Glutamatergic neuron (in vitro differentiated cells): ENCODE data around the gene OGFOD1. TPM values are rescaled to one million over a fixed set of nuclear protein-coding genes. Genes with fewer than 3 reads are reported as not detected.

Experiments used
- DNase-seq: peaks from one replicate; pipeline ENCODE4 v3.0.0; 2022
- H3K27ac Mint-ChIP-seq: one replicate; pipeline ENCODE4 v1.8.0; 2020; ENCODE audit warnings: mild to moderate bottlenecking, mixed read lengths, inconsistent platforms; ENCODE audit not compliant: unreplicated experiment
- H3K27me3 Mint-ChIP-seq: one replicate; pipeline ENCODE4 v1.8.0; 2020; ENCODE audit warnings: mild to moderate bottlenecking, moderate library complexity, mixed read lengths, inconsistent platforms; ENCODE audit not compliant: unreplicated experiment
- H3K36me3 Mint-ChIP-seq: one replicate; pipeline ENCODE4 v1.8.0; 2020; ENCODE audit warnings: mild to moderate bottlenecking, mixed read lengths, inconsistent platforms; ENCODE audit not compliant: unreplicated experiment
- H3K4me1 Mint-ChIP-seq: one replicate; pipeline ENCODE4 v1.8.0; 2020; ENCODE audit warnings: mild to moderate bottlenecking, low read depth, mixed read lengths, inconsistent platforms; ENCODE audit not compliant: unreplicated experiment
- H3K4me3 Mint-ChIP-seq: one replicate; pipeline ENCODE4 v1.8.0; 2020; ENCODE audit warnings: mild to moderate bottlenecking, mixed read lengths, inconsistent platforms; ENCODE audit not compliant: unreplicated experiment
- H3K9me3 Mint-ChIP-seq: one replicate; pipeline ENCODE4 v1.8.0; 2020; ENCODE audit warnings: mild to moderate bottlenecking, moderate library complexity, mixed read lengths, inconsistent platforms; ENCODE audit not compliant: unreplicated experiment
- total RNA-seq: library from RNA; stranded (reverse); fragmentation: NEBNext Ultra II Directional; extraction: Animal tissue kit (Norgen Biotek cat#: 25700); gene quantifications from one replicate; pipeline ENCODE4 v1.2.1, GENCODE V29; 2021; ENCODE audit not compliant: unreplicated experiment
- TF ChIP-seq, protein P1 (sequence below): fragments of 200-600 bp; sonication (generic); IDR thresholded peaks from one replicate; pipeline ENCODE4 v1.5.0; 2021; ENCODE audit not compliant: partially characterized antibody, unreplicated experiment

OGFOD1 gene
- total RNA-seq, 1 donor from 2014 or later = 45.6 TPM

DNA sequence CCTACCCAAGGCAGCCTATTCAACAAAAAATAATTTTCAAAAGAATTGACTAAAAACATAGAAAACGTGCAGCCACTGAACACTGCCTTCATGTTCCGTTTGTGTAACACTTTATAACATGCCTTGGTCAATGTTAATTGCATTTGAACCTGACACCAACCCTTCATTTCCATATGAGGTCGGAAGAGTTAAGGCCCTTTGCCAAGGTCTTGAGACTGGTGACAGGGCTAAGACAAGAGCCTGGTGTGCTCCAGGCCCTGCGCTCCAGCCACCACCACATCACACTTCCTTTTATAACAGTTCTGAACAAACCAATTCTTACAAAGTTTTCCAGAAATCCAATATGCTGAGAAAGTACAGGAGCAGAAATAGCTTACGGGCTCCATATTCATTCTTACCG is 64.3 kb downstream of the OGFOD1 start:
- Mint-ChIP-seq H3K4me1 (peaks cover 5% of the 10 kb centered on the region), H3K27me3 (no peaks in the 10 kb centered on the region), H3K36me3 (no peaks in the 10 kb centered on the region), H3K27ac (no peak overlapping the region), H3K9me3 (peaks cover 1% of the 10 kb centered on the region), H3K4me3 (no peak overlapping the region)
- TF ChIP-seq, protein P1, sequence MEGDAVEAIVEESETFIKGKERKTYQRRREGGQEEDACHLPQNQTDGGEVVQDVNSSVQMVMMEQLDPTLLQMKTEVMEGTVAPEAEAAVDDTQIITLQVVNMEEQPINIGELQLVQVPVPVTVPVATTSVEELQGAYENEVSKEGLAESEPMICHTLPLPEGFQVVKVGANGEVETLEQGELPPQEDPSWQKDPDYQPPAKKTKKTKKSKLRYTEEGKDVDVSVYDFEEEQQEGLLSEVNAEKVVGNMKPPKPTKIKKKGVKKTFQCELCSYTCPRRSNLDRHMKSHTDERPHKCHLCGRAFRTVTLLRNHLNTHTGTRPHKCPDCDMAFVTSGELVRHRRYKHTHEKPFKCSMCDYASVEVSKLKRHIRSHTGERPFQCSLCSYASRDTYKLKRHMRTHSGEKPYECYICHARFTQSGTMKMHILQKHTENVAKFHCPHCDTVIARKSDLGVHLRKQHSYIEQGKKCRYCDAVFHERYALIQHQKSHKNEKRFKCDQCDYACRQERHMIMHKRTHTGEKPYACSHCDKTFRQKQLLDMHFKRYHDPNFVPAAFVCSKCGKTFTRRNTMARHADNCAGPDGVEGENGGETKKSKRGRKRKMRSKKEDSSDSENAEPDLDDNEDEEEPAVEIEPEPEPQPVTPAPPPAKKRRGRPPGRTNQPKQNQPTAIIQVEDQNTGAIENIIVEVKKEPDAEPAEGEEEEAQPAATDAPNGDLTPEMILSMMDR = no peak
- DNase-seq = no peak

DNA sequence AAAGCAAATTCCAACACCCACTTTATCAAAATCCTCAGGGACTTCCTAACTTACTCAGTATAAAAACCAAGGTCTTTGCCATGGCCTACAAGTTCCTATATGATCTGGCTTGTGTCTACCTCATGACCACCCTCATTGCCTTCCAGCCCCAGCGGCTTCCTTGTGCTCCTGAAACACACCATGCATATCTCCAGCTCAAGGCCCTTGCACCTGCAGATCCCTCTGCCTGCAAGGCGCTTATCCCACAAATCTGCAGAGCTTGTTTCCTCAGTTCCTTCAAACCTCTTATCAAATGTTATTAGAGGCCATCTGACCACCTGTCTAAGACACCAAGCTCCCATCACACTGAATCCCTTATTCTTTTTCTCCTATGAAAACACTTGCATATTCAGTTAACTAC is 65.9 kb downstream of the OGFOD1 start:
- peaks cover 5% of the 10 kb centered on the region for H3K4me1 Mint-ChIP-seq
- peaks cover 4% of the 10 kb centered on the region for H3K9me3 Mint-ChIP-seq
- H3K4me3 Mint-ChIP-seq = no peak overlapping the region
- DNase-seq = no peak
- no peak overlapping the region for H3K27ac Mint-ChIP-seq
- TF ChIP-seq, protein P1 = no peak
- no peaks in the 10 kb centered on the region for H3K27me3 Mint-ChIP-seq
- no peaks in the 10 kb centered on the region for H3K36me3 Mint-ChIP-seq

DNA sequence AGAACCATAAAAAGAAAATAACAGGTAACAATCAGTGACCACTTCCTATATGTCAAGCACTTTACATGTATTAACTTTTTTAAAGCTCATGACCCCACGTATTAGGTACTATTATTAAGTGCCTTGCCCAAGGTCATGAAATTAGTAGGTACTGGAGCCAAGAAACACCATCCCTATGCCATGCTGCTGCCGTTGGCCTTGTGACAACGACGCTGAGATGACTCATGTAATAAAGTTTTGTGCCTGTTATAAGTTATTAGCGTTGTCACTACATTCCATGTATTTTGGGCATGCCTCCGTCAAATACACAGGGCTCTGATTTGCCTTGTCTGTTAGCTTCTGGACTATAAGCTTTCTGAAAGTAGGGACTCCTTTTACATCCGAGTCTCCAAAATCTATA is 67.1 kb downstream of the OGFOD1 start:
- Mint-ChIP-seq H3K4me1 (peaks cover 5% of the 10 kb centered on the region), H3K27ac (no peak overlapping the region), H3K9me3 (peaks cover 4% of the 10 kb centered on the region), H3K36me3 (no peaks in the 10 kb centered on the region), H3K4me3 (peak overlapping the region; percentile 90), H3K27me3 (no peaks in the 10 kb centered on the region)
- TF ChIP-seq, protein P1 = no peak
- DNase-seq = no peak

DNA sequence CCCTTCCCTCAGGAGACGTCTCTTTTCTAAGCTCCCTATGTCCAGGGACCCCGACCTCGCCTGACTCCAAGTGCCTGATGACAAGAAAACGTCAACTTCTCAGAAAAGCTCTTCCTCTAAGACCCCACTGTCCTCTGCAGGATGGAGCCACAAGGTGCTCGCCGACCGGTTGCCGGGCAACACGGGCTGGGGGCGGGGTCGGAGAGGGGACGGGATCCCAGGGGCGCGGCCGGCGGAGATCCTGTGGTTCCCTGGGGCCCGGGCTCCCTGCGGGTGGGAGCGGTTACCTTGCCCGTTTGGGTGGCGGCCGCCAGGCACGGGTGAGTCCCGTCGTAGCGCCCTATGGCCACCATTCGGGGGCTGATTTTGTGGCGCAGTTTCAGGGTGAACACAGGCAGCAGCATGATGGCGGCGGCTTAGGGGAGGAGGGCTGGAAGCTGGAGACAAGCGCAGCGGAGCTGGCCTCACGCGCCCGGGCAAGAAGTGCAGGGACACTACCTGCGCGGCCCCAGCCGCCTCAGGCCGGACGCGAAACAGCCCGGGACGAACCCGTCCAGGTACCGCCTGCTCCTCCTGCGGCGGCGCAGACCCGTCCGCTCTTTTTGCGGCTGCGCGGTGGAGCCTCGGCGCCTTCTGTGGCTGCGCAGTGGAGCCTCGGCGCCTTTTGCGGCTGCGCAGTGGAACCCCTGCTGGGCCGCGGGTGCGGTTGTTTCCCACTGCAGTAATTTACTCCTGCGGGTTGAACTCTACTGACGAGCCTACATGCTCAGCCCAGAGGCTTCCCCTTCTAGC is 68.3 kb downstream of the OGFOD1 start, which contains the start of gene BBS2:
Gene BBS2, minus strand, starts transcription at position 566 of the 792 bp plus-strand sequence. Its CDS starts 162 bp downstream, at position 404.
- no peaks in the 10 kb centered on the region for H3K36me3 Mint-ChIP-seq

DNA sequence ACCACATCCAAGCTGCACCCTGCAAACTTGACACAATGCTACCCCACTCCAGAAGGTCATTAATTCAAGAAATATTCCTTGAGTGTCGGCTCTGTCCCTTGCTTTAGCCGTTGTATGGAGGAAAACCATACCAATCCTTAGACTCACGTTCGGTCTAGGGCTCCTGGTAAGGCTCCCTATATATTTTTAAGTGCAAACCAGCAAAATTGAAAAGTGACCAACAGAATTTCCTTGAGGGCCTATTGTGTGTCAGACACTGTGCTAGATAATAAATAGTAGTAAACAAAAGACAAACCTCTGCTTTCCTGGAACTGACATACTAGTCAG is 68.9 kb downstream of the OGFOD1 start:
- H3K36me3 Mint-ChIP-seq = no peaks in the 10 kb centered on the region
- TF ChIP-seq, protein P1 = no peak
- no peaks in the 10 kb centered on the region for H3K27me3 Mint-ChIP-seq
- peaks cover 5% of the 10 kb centered on the region for H3K4me1 Mint-ChIP-seq
- no peak for DNase-seq
- H3K27ac Mint-ChIP-seq = no peak overlapping the region
- peak overlapping the region; percentile 90 for H3K4me3 Mint-ChIP-seq
- H3K9me3 Mint-ChIP-seq = peaks cover 4% of the 10 kb centered on the region

More for the DNA sequence above, 68.3 kb downstream of the OGFOD1 start, which contains the start of gene BBS2:
- no peaks in the 10 kb centered on the region for H3K27me3 Mint-ChIP-seq
- TF ChIP-seq, protein P1 = no peak
- no peak within 1 kb of the TSS for H3K27ac Mint-ChIP-seq
- peaks cover 4% of the 10 kb centered on the region for H3K9me3 Mint-ChIP-seq
- peak within 1 kb of the TSS; percentile 90 for H3K4me3 Mint-ChIP-seq
- DNase-seq = peak; percentile 97
- H3K4me1 Mint-ChIP-seq = peaks cover 5% of the 10 kb centered on the region
